MM.1S (cell line): ENCODE results near the gene EPHA10.

Experiments used
- EZH2 ChIP-seq: fragments of 300-600 bp; sonication (generic); optimal IDR thresholded peaks from 2 replicates; pipeline ENCODE3; 2017; ENCODE audit warnings: low read depth, mild to moderate bottlenecking, antibody characterized with exemption, low read length, mixed read lengths
- EZH2phosphoT487 ChIP-seq: fragments of 300-600 bp; sonication (generic); IDR thresholded peaks from 2 replicates; pipeline ENCODE4 v1.6.1; 2018; ENCODE audit warnings: antibody characterized with exemption, low read length
- TF ChIP-seq, protein P1 (sequence below): fragments of 300-600 bp; sonication (generic); IDR thresholded peaks from 2 replicates; pipeline ENCODE4 v1.5.1; 2016; ENCODE audit warnings: antibody characterized with exemption, low read length, mixed read lengths

DNA sequence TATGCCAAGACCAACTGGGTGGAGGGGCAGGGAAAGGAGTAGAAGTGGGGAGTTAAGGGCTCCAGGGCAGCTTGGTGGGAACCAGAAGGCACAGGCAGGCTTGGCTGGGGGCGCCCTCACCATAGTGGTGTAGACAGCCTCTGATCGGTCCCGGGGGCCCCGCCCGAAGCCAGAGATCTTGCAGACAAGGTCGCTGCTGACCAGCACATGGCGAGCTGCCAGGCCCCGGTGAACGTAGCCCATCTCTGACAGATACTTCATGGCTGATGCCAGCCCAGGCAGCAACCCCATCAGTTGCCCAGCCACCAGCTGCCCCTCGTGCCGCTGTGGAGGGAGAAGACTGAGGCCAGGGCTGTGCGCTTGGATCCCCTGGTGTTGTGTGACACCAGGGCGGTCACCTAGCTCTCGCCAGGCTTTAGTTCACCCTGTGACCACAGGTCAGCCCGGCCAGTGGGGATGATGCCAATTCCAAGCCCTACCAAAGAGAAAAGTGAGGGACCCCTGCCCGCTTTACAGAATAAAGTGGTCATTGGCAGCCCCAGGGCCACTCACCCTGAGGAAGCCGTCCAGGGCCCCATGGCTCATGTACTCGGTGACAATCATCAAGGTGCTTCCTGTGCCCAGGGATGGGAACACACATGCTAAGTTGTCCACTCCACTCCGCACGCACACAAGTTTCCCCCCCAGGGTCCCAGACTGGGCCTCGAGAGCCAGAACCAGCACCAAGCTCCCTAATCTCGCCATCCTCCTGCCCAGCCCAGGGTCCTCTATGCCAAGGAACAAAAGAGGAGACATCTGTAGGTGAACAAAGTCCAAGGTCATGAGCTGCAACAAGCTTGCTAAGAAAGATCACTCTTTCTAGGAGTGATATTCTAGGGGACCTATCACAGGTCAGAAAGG is 44.4 kb downstream of the EPHA10 start:
- TF ChIP-seq, protein P1, sequence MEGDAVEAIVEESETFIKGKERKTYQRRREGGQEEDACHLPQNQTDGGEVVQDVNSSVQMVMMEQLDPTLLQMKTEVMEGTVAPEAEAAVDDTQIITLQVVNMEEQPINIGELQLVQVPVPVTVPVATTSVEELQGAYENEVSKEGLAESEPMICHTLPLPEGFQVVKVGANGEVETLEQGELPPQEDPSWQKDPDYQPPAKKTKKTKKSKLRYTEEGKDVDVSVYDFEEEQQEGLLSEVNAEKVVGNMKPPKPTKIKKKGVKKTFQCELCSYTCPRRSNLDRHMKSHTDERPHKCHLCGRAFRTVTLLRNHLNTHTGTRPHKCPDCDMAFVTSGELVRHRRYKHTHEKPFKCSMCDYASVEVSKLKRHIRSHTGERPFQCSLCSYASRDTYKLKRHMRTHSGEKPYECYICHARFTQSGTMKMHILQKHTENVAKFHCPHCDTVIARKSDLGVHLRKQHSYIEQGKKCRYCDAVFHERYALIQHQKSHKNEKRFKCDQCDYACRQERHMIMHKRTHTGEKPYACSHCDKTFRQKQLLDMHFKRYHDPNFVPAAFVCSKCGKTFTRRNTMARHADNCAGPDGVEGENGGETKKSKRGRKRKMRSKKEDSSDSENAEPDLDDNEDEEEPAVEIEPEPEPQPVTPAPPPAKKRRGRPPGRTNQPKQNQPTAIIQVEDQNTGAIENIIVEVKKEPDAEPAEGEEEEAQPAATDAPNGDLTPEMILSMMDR: no peak
- TF ChIP-seq EZH2: no peak
- no peak for TF ChIP-seq EZH2phosphoT487
